OCI-LY7 (cell line): Measurements from ENCODE around the gene SIL1. TPM values are rescaled to one million over a fixed set of nuclear protein-coding genes. Genes with fewer than 3 reads are reported as not detected.

ENCODE experiments used
- BruUV-seq: library from RNA; stranded (reverse); fragments of 400-500 nt; replicated peaks from 2 replicates; lab custom pipeline; 2021; lab: Mats Ljungman, UMichigan
- CTCF ChIA-PET: fragments of 300-600 bp; sonication (Branson Sonifier 250); formaldehyde crosslinking; loops from one replicate; lab custom pipeline; 2022; ENCODE audit warnings: antibody characterized with exemption; ENCODE audit not compliant: unreplicated experiment; lab: Charles Lee
- POLR2A ChIA-PET: fragments of 300-600 bp; sonication (Branson Sonifier 250); formaldehyde crosslinking; loops from one replicate; lab custom pipeline; 2022; ENCODE audit warnings: antibody characterized with exemption; lab: Charles Lee
- DNase-seq: peaks from one replicate; pipeline ENCODE4 v3.0.0-alpha.2; 2015; ENCODE audit warnings: low spot score
- H2AFZ ChIP-seq: fragments of 200-600 bp; sonication (generic), shearing (Covaris generic); 2 replicates; pipeline ENCODE4 v1.6.1; 2014; ENCODE audit warnings: mild to moderate bottlenecking, antibody characterized with exemption, low read length, moderate library complexity
- H3K27ac ChIP-seq: fragments of 200-600 bp; sonication (generic); 2 replicates; pipeline ENCODE4 v1.5.1; 2014; ENCODE audit warnings: mixed run types, low read depth, mild to moderate bottlenecking, moderate library complexity, low read length, inconsistent platforms; ENCODE audit not compliant: poor library complexity, severe bottlenecking
- H3K36me3 ChIP-seq: fragments of 200-600 bp; sonication (generic); 2 replicates; pipeline ENCODE4 v1.6.1; 2014; ENCODE audit warnings: mild to moderate bottlenecking, antibody characterized with exemption, low read length, moderate library complexity, mixed read lengths; ENCODE audit not compliant: insufficient read depth
- H3K4me1 ChIP-seq: fragments of 200-600 bp; sonication (generic); 2 replicates; pipeline ENCODE4 v1.5.1; 2014; ENCODE audit warnings: mild to moderate bottlenecking, low read length; ENCODE audit not compliant: insufficient read depth, poor library complexity, severe bottlenecking
- H3K4me2 ChIP-seq: fragments of 200-600 bp; sonication (generic); 2 replicates; pipeline ENCODE4 v1.6.1; 2014; ENCODE audit warnings: mild to moderate bottlenecking, low read length
- H3K4me3 ChIP-seq: fragments of 200-600 bp; sonication (generic); 2 replicates; pipeline ENCODE4 v1.5.1; 2014; ENCODE audit warnings: mild to moderate bottlenecking, low read depth, low read length; ENCODE audit not compliant: poor library complexity, severe bottlenecking
- H3K79me2 ChIP-seq: fragments of 200-600 bp; sonication (generic); 2 replicates; pipeline ENCODE4 v1.6.1; 2016; ENCODE audit warnings: low read depth, mild to moderate bottlenecking, low read length, moderate library complexity, mixed read lengths; ENCODE audit not compliant: insufficient read depth
- H3K9me2 ChIP-seq: fragments of 200-600 bp; sonication (generic); 2 replicates; pipeline ENCODE4 v1.6.1; 2016; ENCODE audit warnings: mild to moderate bottlenecking, low read length, mixed read lengths; ENCODE audit not compliant: insufficient read depth
- H3K9me3 ChIP-seq: fragments of 200-600 bp; sonication (generic); 2 replicates; pipeline ENCODE4 v1.6.1; 2014; ENCODE audit warnings: mild to moderate bottlenecking, mixed run types, low read length, mixed read lengths
- H4K20me1 ChIP-seq: fragments of 200-600 bp; sonication (generic); 2 replicates; pipeline ENCODE4 v1.6.1; 2014; ENCODE audit warnings: mild to moderate bottlenecking, antibody characterized with exemption, low read length, moderate library complexity, mixed read lengths; ENCODE audit not compliant: insufficient read depth
- EZH2phosphoT487 ChIP-seq: fragments of 200-600 bp; sonication (generic); IDR thresholded peaks from 2 replicates; pipeline ENCODE4 v1.6.1; 2018; ENCODE audit warnings: low read depth, borderline replicate concordance, mild to moderate bottlenecking, mixed run types, antibody characterized with exemption, low read length, moderate library complexity, mixed read lengths
- intact Hi-C: fragments of 100-400 bp; cut with micrococcal nuclease; formaldehyde crosslinking; loops from one replicate; pipeline ENCODE4 v1.10.0; 2022; ENCODE audit not compliant: unreplicated experiment
- total RNA-seq, 2 experiments: library from RNA; depleted of rRNA in 1 of 2; stranded (reverse); fragments of >200 nt in 1 of 2; shearing (Covaris generic) in 1 of 2; gene quantifications; 2 replicates each; pipeline ENCODE4 v1.2.3, GENCODE V29; 2014 to 2022
- TF ChIP-seq, protein P1 (sequence below): fragments of 200-600 bp; sonication (generic); conservative IDR thresholded peaks from 2 replicates; pipeline ENCODE4 v1.5.1; 2014; ENCODE audit warnings: mild to moderate bottlenecking, antibody characterized with exemption, low read length, moderate library complexity, mixed read lengths

The SIL1 gene
- total RNA-seq, 2 experiments from 2014 or later: 9.2 to 22.8 TPM

DNA sequence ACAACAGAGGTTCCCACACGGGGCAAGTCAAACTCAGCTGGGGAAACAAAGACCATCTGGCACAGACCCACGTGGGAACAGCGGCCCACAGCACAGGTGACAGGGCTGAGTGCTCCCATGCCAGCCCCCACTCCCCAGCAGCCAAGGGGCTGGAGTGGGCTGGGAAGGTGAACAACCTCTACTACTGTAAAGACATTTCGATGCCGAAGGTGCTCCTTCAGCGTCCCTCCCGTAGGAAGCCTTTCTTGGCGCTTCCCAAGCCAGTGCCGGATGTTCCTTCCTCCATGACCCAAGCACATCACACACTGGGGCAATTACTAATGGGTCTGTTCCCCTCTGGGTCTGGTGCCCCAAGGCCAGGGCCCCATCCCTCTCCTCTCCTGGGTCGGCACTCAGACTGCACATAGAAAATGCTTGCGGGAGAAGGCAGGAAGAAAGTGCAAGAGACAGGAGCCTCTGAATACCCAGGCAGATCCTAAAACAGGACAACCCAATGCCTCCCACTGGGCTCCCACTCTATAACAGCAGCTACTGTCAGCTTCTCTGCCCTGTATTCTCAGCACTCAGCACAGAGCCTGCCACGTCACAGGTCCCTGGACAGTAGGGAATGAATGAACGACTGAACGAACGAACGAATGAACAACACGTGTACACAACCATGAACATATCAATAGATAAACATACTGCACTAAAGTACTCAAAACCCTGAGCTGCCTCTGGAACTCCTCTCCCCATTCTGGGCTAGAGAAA is 246.0 kb downstream of the SIL1 start:
- no TSS peak for BruUV-seq
- no peaks in the 10 kb centered on the region for H3K9me2 ChIP-seq
- H3K4me1 ChIP-seq: no peaks in the 10 kb centered on the region
- no peaks in the 10 kb centered on the region for H3K9me3 ChIP-seq
- H4K20me1 ChIP-seq: no peaks in the 10 kb centered on the region
- POLR2A ChIA-PET: no interaction called here
- no peak overlapping the region for H3K27ac ChIP-seq
- H3K79me2 ChIP-seq: no peaks in the 10 kb centered on the region
- DNase-seq: no peak
- TF ChIP-seq EZH2phosphoT487: no peak
- H3K36me3 ChIP-seq: no peaks in the 10 kb centered on the region
- H2AFZ ChIP-seq: no peak overlapping the region
- intact Hi-C loops: no loop called here
- no peak overlapping the region for H3K4me3 ChIP-seq
- CTCF ChIA-PET: no interaction called here
- H3K4me2 ChIP-seq: no peak overlapping the region

DNA sequence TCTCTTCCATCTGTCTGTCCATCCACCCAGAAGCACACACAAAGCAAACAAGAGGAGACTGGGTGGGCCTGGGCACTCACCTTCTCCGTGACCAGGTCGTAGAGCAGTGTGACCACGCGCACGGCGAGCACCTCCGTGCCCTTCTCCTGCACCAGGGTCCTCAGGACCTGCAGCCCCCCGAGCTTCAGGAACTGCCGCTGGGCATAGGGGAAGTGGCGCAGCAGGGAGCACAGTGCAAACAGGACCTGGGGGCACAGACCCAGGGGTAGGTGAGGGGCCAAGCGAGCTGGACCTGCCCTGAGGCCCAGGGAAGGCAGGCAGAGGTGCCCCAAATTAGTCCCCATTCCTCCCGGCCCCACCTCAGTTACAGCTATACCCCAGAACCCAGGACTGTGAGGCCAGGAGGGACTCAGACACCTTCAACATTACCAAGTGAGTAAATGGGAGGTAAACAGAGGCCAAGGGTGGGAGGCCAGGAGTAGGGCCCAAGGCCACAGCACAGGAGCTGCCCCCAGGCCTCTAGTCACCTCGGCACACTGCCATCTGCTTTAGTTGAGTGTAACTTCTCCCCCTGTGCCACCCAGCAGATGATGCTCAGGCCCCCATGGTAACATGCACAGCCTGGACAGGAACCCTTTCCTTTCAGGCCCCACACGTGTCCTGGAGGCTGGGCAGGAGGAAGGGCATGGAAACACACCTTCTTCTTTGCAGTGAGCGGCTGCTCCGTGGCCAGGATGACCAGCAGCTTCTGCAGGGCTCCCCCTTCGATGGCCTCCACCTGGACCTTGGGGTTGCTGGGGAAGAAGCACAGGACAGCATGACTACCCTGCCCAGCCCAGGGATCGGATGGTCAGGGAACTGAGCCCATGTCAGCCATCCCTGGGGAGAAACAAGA is 246.8 kb downstream of the SIL1 start:
- H3K4me2 ChIP-seq: no peak overlapping the region
- H3K4me1 ChIP-seq: no peaks in the 10 kb centered on the region
- no peak overlapping the region for H3K27ac ChIP-seq
- H3K9me3 ChIP-seq: no peaks in the 10 kb centered on the region
- H3K9me2 ChIP-seq: no peaks in the 10 kb centered on the region
- H3K4me3 ChIP-seq: no peak overlapping the region
- no peaks in the 10 kb centered on the region for H3K36me3 ChIP-seq
- H3K79me2 ChIP-seq: no peaks in the 10 kb centered on the region
- TF ChIP-seq EZH2phosphoT487: no peak
- TF ChIP-seq, protein P1, sequence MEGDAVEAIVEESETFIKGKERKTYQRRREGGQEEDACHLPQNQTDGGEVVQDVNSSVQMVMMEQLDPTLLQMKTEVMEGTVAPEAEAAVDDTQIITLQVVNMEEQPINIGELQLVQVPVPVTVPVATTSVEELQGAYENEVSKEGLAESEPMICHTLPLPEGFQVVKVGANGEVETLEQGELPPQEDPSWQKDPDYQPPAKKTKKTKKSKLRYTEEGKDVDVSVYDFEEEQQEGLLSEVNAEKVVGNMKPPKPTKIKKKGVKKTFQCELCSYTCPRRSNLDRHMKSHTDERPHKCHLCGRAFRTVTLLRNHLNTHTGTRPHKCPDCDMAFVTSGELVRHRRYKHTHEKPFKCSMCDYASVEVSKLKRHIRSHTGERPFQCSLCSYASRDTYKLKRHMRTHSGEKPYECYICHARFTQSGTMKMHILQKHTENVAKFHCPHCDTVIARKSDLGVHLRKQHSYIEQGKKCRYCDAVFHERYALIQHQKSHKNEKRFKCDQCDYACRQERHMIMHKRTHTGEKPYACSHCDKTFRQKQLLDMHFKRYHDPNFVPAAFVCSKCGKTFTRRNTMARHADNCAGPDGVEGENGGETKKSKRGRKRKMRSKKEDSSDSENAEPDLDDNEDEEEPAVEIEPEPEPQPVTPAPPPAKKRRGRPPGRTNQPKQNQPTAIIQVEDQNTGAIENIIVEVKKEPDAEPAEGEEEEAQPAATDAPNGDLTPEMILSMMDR: no peak
- ChIA-PET CTCF (no interaction called here), POLR2A (no interaction called here)
- intact Hi-C loops: no loop called here
- DNase-seq: no peak
- BruUV-seq: no TSS peak
- H2AFZ ChIP-seq: no peak overlapping the region
- H4K20me1 ChIP-seq: no peaks in the 10 kb centered on the region

DNA sequence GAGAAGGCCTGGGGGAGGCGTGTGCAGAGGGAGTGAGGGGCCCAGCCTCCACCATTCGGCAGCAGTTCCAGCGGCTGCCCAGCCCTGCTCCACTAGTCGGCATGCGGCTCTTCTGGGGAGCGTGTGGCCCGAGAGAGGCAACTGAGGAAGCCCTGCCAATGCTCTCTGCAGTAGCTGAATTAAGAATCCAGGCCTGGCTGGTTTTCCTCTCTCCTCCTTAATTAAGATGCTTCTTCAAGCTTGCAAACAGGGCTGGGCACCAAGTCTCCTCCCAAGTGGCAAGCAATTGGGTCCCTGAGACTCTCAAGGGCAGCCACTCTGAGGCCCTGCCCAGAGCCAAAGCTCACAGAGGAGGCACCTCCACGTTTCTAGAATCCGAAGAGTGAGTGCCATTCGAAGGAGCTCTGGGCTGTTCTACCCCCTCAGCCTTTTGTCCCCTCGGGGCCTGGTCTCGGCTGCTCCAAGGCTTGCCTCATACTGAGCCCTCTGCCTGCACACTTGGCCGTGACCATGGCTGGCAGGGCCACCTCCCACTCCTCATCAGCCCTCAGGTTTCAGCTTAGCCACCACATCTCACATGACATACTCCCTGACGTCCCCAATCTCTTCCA is 247.6 kb downstream of the SIL1 start:
- POLR2A ChIA-PET: interaction anchor here (0.5 kb wide), 1 partner anchor 148 kb away, joined by 9 read pairs; no protein-coding TSS in a partner anchor
- H3K4me2 ChIP-seq: no peak overlapping the region
- no TSS peak for BruUV-seq
- H3K79me2 ChIP-seq: no peaks in the 10 kb centered on the region
- CTCF ChIA-PET: no interaction called here
- no peaks in the 10 kb centered on the region for H3K36me3 ChIP-seq
- no peak overlapping the region for H2AFZ ChIP-seq
- TF ChIP-seq, protein P1: no peak
- no peak for TF ChIP-seq EZH2phosphoT487
- H3K9me2 ChIP-seq: no peaks in the 10 kb centered on the region
- no peak for DNase-seq
- H3K4me1 ChIP-seq: no peaks in the 10 kb centered on the region
- H3K27ac ChIP-seq: no peak overlapping the region
- intact Hi-C loops: no loop called here
- H4K20me1 ChIP-seq: no peaks in the 10 kb centered on the region
- no peaks in the 10 kb centered on the region for H3K9me3 ChIP-seq
- H3K4me3 ChIP-seq: no peak overlapping the region
